PFSK-1 (cell line): Measurements from ENCODE around the gene OR4K2.

Source experiments
- FOXP2 ChIP-seq: optimal IDR thresholded peaks from 2 replicates; pipeline ENCODE3; 2011; ENCODE audit warnings: borderline replicate concordance, control low read depth, inconsistent platforms; ENCODE audit not compliant: insufficient read depth; ENCODE audit errors: extremely low read length, extremely low read depth
- POLR2AphosphoS5 ChIP-seq: IDR thresholded peaks from 2 replicates; pipeline ENCODE4 v1.6.1; 2012; ENCODE audit warnings: low read depth, mild to moderate bottlenecking, control low read depth, low read length, moderate library complexity
- SIN3A ChIP-seq: IDR thresholded peaks from 2 replicates; pipeline ENCODE4 v1.6.1; 2012; ENCODE audit warnings: mild to moderate bottlenecking, low read length, moderate library complexity, borderline replicate concordance; ENCODE audit not compliant: insufficient read depth
- TAF1 ChIP-seq: IDR thresholded peaks from 2 replicates; pipeline ENCODE4 v1.6.1; 2012; ENCODE audit warnings: low read length, control low read depth, borderline replicate concordance; ENCODE audit not compliant: insufficient read depth
- TF ChIP-seq, protein P1 (sequence below), 2 experiments: IDR thresholded peaks; 2 replicates each; pipeline versions ENCODE4 v1.6.1 to v1.8.0; 2011 to 2012; ENCODE audit warnings: low read depth in 2 of 2, low read length in 2 of 2, control low read depth in 1 of 2, inconsistent platforms in 1 of 2, mild to moderate bottlenecking in 1 of 2, moderate library complexity in 1 of 2; ENCODE audit not compliant: insufficient read depth in 1 of 2

DNA sequence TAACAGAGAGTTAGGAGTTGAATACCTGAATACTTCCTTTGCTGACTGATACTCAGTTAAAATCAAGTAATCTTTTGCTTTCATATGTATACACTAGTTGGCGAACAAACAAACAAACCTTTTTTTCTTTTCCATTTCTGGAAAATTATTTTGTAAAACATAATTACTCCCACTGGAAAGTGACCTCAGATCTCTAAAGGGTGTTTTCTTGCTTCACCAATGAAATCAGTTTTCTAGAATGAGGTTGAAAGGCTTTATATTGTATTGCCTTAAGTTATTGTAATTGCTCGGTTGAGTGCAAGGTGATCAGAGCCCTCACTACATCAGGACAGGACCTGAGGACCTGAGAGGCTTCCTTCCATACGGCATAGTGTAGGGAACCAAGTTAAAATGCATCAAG is 55.7 kb downstream of the OR4K2 start, which contains the start of gene OR4K1:
- TF ChIP-seq, protein P1, sequence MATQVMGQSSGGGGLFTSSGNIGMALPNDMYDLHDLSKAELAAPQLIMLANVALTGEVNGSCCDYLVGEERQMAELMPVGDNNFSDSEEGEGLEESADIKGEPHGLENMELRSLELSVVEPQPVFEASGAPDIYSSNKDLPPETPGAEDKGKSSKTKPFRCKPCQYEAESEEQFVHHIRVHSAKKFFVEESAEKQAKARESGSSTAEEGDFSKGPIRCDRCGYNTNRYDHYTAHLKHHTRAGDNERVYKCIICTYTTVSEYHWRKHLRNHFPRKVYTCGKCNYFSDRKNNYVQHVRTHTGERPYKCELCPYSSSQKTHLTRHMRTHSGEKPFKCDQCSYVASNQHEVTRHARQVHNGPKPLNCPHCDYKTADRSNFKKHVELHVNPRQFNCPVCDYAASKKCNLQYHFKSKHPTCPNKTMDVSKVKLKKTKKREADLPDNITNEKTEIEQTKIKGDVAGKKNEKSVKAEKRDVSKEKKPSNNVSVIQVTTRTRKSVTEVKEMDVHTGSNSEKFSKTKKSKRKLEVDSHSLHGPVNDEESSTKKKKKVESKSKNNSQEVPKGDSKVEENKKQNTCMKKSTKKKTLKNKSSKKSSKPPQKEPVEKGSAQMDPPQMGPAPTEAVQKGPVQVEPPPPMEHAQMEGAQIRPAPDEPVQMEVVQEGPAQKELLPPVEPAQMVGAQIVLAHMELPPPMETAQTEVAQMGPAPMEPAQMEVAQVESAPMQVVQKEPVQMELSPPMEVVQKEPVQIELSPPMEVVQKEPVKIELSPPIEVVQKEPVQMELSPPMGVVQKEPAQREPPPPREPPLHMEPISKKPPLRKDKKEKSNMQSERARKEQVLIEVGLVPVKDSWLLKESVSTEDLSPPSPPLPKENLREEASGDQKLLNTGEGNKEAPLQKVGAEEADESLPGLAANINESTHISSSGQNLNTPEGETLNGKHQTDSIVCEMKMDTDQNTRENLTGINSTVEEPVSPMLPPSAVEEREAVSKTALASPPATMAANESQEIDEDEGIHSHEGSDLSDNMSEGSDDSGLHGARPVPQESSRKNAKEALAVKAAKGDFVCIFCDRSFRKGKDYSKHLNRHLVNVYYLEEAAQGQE (IDR thresholded peaks at IDR 0.05; ENCODE audit: insufficient read depth in 1 of 2, low read depth in 2 of 2, low read length in 2 of 2): no peak
- no peak for TF ChIP-seq POLR2AphosphoS5
- no peak for TF ChIP-seq SIN3A
- no peak for TF ChIP-seq FOXP2
- no peak for TF ChIP-seq TAF1
